Right forelimb (tissue), 1 donor: ENCODE measurements around the gene XK.
"Not testable (repeated sequence)": the region's sequence is repeated elsewhere in the genome, so short reads cannot be mapped to it uniquely, and the experiment has no call there.

ENCODE experiments used
- DNase-seq: peaks from one replicate; pipeline ENCODE4 v3.0.0-alpha.2; 2018

XK gene

GRCh38 chrX:37757082-37757481 lies 71.5 kb downstream of the XK start:
- no peak for DNase-seq

GRCh38 chrX:37759351-37759750 lies 73.8 kb downstream of the XK start:
- DNase-seq: no peak

DNA sequence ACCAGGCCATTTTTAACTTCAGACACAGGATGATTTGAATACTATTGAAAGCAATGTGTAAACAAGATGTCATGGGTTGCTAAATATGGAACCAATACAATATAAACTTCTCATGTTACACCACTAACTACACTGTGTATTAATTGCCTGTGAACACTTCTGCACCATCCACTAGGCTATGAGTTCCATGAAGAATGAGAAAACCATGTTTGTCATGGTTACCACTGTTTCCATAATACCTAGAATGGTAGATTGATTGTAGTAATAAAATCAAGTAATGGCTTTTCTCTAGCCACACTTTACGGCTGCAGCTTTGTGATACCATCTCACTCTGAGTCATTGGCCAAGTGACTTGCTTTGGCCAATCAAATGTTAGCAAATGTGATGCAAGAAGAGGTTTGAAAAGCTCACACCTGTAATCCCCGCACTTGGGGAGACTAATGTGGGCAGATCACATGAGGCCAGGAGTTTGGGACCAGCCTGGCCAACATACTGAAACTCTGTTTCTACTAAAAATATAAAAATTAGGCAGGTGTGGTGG lies 74.4 kb downstream of the XK start:
- no peak for DNase-seq

- no peak for DNase-seq
Measured at GRCh38 chrX:37763400-37763799, 77.8 kb downstream of the XK start.

DNA sequence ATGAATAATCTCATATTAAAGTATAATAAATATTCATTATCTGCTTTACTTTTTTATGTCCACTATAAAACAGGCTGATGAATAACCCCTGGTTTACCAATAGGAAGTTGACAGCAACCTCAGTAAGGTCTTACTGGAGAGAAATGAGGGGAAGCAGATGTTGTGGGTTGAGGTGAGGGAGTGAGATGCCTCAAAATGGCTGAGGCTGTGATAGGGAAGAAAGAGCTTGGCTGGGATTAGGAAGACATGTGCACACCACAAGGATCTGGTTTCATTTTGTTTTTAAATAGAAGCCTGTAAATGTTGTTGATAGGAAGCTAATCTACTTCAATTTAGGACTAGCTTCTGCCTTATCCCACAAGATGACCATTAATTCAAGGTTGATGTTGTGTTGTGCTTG lies 79.9 kb downstream of the XK start:
- no peak for DNase-seq

DNA sequence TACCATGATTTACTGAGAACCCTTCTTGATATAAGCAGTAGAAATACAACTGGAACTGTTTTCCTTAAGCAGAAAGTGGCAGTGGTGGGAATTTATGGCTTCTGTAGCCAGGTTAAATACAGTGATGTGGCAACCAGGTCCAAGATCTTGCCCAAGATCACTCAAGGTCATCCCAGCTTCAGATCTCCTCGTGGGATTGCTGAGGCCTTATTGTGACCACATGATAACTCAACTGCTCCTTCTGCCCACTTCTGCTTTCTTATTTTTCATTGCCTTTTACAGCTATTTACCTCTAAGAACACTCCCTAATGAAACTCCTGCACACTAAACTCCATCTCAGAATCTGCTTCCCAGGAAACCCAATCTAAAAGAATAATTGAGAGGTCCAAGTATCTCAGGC lies 81.8 kb downstream of the XK start:
- no peak for DNase-seq

DNA sequence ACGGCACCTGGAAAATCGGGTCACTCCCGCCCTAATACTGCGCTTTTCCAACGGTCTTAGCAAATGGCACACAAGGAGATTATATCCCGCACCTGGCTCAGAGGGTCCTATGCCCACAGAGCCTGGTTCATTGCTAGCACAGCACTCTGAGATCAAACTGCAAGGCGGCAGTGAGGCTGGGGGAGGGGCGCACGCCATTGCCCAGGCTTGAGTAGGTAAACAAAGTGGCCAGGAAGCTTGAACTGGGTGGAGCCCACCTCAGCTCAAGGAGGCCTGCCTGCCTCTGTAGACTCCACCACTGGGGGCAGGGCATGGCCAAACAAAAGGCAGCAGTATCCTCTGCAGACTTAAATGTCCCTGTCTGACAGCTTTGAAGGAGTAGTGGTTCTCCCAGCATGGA lies 83.3 kb downstream of the XK start:
- DNase-seq: not testable (repeated sequence)

- no peak for DNase-seq
Measured at GRCh38 chrX:37776283-37776986, 90.8 kb downstream of the XK start.

GRCh38 chrX:37776987-37777325 lies 91.4 kb downstream of the XK start:
- DNase-seq: no peak

DNA sequence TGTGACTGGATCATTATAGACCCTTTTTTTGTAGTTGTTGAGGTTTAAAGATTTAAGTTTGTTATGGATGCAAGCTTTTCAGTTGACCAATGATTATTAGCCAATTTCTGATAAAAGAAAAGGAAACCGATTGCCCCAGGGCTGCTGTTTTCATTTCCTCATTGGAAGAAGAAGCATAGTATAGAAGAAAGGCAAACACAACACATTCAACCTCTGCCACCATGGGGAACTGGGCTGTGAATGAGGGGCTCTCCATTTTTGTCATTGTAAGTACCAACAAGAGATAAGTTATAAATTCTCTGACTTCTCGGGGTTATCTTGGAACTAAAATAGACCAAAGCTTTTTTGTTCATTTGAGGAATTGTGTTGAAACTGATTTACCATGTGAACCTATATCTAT lies 94.3 kb downstream of the XK start, which contains the start of gene CYBB:
Gene CYBB (plus strand): TSS at position 203 of the 400 bp plus-strand sequence. CDS start 19 bp downstream, at position 222.
- no peak for DNase-seq

GRCh38 chrX:37781081-37781480 lies 95.5 kb downstream of the XK start:
- no peak for DNase-seq
